Hematopoietic multipotent progenitor cell (in vitro differentiated cells): ENCODE results near the gene SH2D3A. TPM values are rescaled to one million over a fixed set of nuclear protein-coding genes. Genes with fewer than 3 reads are reported as not detected.

ENCODE experiments used
- DNase-seq, 3 donors: peaks; one replicate each; pipeline ENCODE4 v3.0.0-alpha.2; 2011 to 2015; ENCODE audit warnings: low read depth in 2 of 3, low spot score in 2 of 3
- total RNA-seq: library from RNA; depleted of rRNA; stranded (reverse); fragments of >200 nt; gene quantifications from one replicate; pipeline ENCODE4 v1.2.3, GENCODE V29; 2012

Gene SH2D3A
- total RNA-seq, 1 donor, result 8.9 TPM

- DNase-seq, result no peak
Measured at GRCh38 chr19:6738787-6739389, 28.3 kb downstream of the SH2D3A start.

GRCh38 chr19:6737873-6738786, 29.1 kb downstream of the SH2D3A start:
- peak; percentile 47 to 90 (median 81) for DNase-seq

- DNase-seq, result peak; percentile 90 to 100 (median 100)
Measured at GRCh38 chr19:6737284-6737872, 29.9 kb downstream of the SH2D3A start, which contains the start of gene GPR108. Gene GPR108, minus strand, starts transcription at chr19:6737580. Its CDS starts 4 bp downstream, at chr19:6737576.

GRCh38 chr19:6736917-6737283, 30.3 kb downstream of the SH2D3A start:
- DNase-seq, result no peak

GRCh38 chr19:6736169-6736916, 30.9 kb downstream of the SH2D3A start:
- DNase-seq, result peak; percentile 53 to 86 (median 84)

GRCh38 chr19:6735181-6735911, 31.9 kb downstream of the SH2D3A start:
- DNase-seq, result no peak

- DNase-seq, result no peak
Measured at GRCh38 chr19:6734096-6734696, 33.0 kb downstream of the SH2D3A start.

- no peak for DNase-seq
Measured at GRCh38 chr19:6733338-6734095, 33.7 kb downstream of the SH2D3A start.

GRCh38 chr19:6732803-6733337, 34.4 kb downstream of the SH2D3A start:
- DNase-seq, result no peak

GRCh38 chr19:6731822-6732221, 35.4 kb downstream of the SH2D3A start:
- no peak for DNase-seq

GRCh38 chr19:6730941-6731670, 36.1 kb downstream of the SH2D3A start:
- DNase-seq, result no peak

- peak in 2 of 3 donors; percentile 50 to 51 for DNase-seq
Measured at GRCh38 chr19:6730153-6730804, 37.0 kb downstream of the SH2D3A start.

- DNase-seq, result no peak
Measured at GRCh38 chr19:6729573-6730152, 37.6 kb downstream of the SH2D3A start.

- DNase-seq, result peak in 1 of 3 donors; percentile 29
Measured at GRCh38 chr19:6728346-6728745, 38.9 kb downstream of the SH2D3A start.

GRCh38 chr19:6725513-6726231, 41.6 kb downstream of the SH2D3A start:
- no peak for DNase-seq
